Neural cell (in vitro differentiated cells): ENCODE measurements around the gene C1orf21. TPM values are rescaled to one million over a fixed set of nuclear protein-coding genes. Genes with fewer than 3 reads are reported as not detected.

Source experiments
- H2AFZ ChIP-seq: fragments of 200-600, 300-800 bp; sonication (generic), shearing (Covaris generic); 2 replicates; pipeline ENCODE4 v1.6.0; 2014; ENCODE audit warnings: low read depth, mild to moderate bottlenecking, antibody characterized with exemption, low read length, moderate library complexity
- H3F3A ChIP-seq: fragments of 200-600 bp; shearing (Covaris generic); 2 replicates; pipeline ENCODE4 v1.6.1; 2016; ENCODE audit warnings: mild to moderate bottlenecking, moderate library complexity, mixed read lengths, antibody characterized with exemption, low read length; ENCODE audit not compliant: insufficient read depth, poor library complexity, severe bottlenecking
- H3K27ac ChIP-seq: fragments of 200-600, 300-800 bp; sonication (generic), shearing (Covaris generic); 2 replicates; pipeline ENCODE4 v1.5.1; 2014; ENCODE audit warnings: mild to moderate bottlenecking, low read length, moderate library complexity
- H3K27me3 ChIP-seq: fragments of 300-800, 200-600 bp; sonication (generic), shearing (Covaris generic); 2 replicates; pipeline ENCODE4 v1.6.0; 2014; ENCODE audit warnings: mild to moderate bottlenecking, low read depth, low read length, moderate library complexity; ENCODE audit not compliant: insufficient read depth
- H3K36me3 ChIP-seq: fragments of 300-800, 200-600 bp; sonication (generic), shearing (Covaris generic); 2 replicates; pipeline ENCODE4 v1.5.1; 2014; ENCODE audit warnings: mild to moderate bottlenecking, antibody characterized with exemption, low read length, moderate library complexity; ENCODE audit not compliant: insufficient read depth
- H3K4me2 ChIP-seq: fragments of 300-800, 200-600 bp; sonication (generic), shearing (Covaris generic); 2 replicates; pipeline ENCODE4 v1.6.0; 2014; ENCODE audit warnings: mild to moderate bottlenecking, low read length
- H3K4me3 ChIP-seq: fragments of 300-800, 200-600 bp; sonication (generic), shearing (Covaris generic); 2 replicates; pipeline ENCODE4 v1.5.1; 2014; ENCODE audit warnings: mild to moderate bottlenecking, low read length, moderate library complexity
- H3K79me2 ChIP-seq: fragments of 200-600 bp; shearing (Covaris generic); replicated peaks from 2 replicates; pipeline ENCODE4 v1.6.0; 2014; ENCODE audit warnings: mild to moderate bottlenecking, low read length, moderate library complexity; ENCODE audit not compliant: insufficient read depth
- H3K9ac ChIP-seq: fragments of 300-800, 200-600 bp; sonication (generic), shearing (Covaris generic); 2 replicates; pipeline ENCODE4 v1.6.1; 2016; ENCODE audit warnings: mild to moderate bottlenecking, low read length, mixed read lengths
- H3K9me2 ChIP-seq: fragments of 200-600 bp; shearing (Covaris generic); 2 replicates; pipeline ENCODE4 v1.6.1; 2016; ENCODE audit warnings: mild to moderate bottlenecking, low read length, mixed read lengths; ENCODE audit not compliant: insufficient read depth
- H3K9me3 ChIP-seq: fragments of 200-600, 300-800 bp; sonication (generic), shearing (Covaris generic); 2 replicates; pipeline ENCODE4 v1.6.1; 2016; ENCODE audit warnings: mild to moderate bottlenecking, mixed run types, low read length, moderate library complexity, mixed read lengths
- H4K20me1 ChIP-seq: fragments of 200-600 bp; shearing (Covaris generic); 2 replicates; pipeline ENCODE4 v1.6.1; 2016; ENCODE audit warnings: mild to moderate bottlenecking, mixed run types; ENCODE audit not compliant: insufficient read depth
- EP300 ChIP-seq: fragments of 450-650 bp; conservative IDR thresholded peaks from 2 replicates; pipeline ENCODE4 v1.6.1; 2014; ENCODE audit warnings: antibody characterized with exemption, mild to moderate bottlenecking, moderate library complexity; ENCODE audit not compliant: poor library complexity, severe bottlenecking
- EZH2 ChIP-seq: fragments of 200-600, 300-800 bp; shearing (Covaris generic), sonication (generic); IDR thresholded peaks from 2 replicates; pipeline ENCODE4 v1.6.1; 2014; ENCODE audit warnings: antibody characterized with exemption, low read length, borderline replicate concordance, mild to moderate bottlenecking; ENCODE audit not compliant: insufficient read depth, poor library complexity, severe bottlenecking
- MXI1 ChIP-seq: fragments of 450-650 bp; conservative IDR thresholded peaks from 2 replicates; pipeline ENCODE4 v1.6.1; 2014; ENCODE audit warnings: antibody characterized with exemption, mild to moderate bottlenecking; ENCODE audit not compliant: poor library complexity, severe bottlenecking
- POLR2AphosphoS5 ChIP-seq: IDR thresholded peaks from 2 replicates; pipeline ENCODE4 v1.6.1; 2012
- RAD21 ChIP-seq: fragments of 450-650 bp; conservative IDR thresholded peaks from 2 replicates; pipeline ENCODE4 v1.6.1; 2014; ENCODE audit warnings: antibody characterized with exemption, mild to moderate bottlenecking, moderate library complexity
- SMC3 ChIP-seq: fragments of 450-650 bp; conservative IDR thresholded peaks from 2 replicates; pipeline ENCODE4 v1.6.1; 2014; ENCODE audit warnings: antibody characterized with exemption, mild to moderate bottlenecking, moderate library complexity; ENCODE audit not compliant: poor library complexity
- TAF1 ChIP-seq: IDR thresholded peaks from 2 replicates; pipeline ENCODE4 v1.6.1; 2012; ENCODE audit warnings: low read depth
- polyA plus RNA-seq: library from polyadenylated mRNA; depleted of rRNA; stranded (reverse); fragments of >200 nt; gene quantifications from 2 replicates; pipeline ENCODE4 v1.2.3, GENCODE V29; 2014
- TF ChIP-seq, protein P1 (sequence below): fragments of 450-650 bp; IDR thresholded peaks from 2 replicates; pipeline ENCODE4 v1.5.1; 2014; ENCODE audit warnings: antibody characterized with exemption, mild to moderate bottlenecking, moderate library complexity; ENCODE audit not compliant: poor library complexity, severe bottlenecking
- TF ChIP-seq, protein P2 (sequence below): IDR thresholded peaks from 2 replicates; pipeline ENCODE4 v1.6.1; 2012; ENCODE audit warnings: borderline replicate concordance

The C1orf21 gene
- polyA plus RNA-seq, 1 donor from 2014 or later: 21.1 TPM

DNA sequence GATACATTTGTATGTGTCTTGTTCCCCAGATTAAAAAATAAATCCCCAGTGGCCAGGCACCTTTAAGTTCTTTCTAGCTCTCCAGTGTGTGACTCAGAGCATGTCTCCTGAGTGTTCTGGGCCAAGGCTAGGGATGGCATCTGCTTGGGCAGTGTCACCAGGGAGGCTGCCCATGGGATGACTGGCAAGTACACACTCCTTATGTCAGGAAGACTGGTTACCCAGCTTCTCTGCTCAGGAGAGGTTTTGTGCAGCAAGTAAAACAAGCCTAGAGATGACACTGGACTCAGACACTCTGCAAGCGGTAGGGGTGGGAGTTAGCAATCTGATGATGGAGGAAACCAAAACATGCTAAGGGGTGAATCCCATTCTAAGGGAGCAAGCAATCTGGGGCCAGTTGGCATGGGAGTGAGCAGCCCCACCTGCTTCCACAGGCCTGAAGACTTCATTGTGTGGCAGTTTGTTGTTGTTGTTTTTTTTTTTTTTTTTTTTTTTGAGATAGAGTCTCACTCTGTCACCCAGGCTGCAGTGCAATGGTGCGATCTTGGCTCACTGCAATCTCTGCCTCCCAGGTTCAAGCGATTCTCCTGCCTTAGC lies 230.7 kb downstream of the C1orf21 start:
- H3F3A ChIP-seq: no peaks in the 10 kb centered on the region
- no peaks in the 10 kb centered on the region for H3K9me3 ChIP-seq
- H3K4me3 ChIP-seq: no peak overlapping the region
- H3K4me2 ChIP-seq: no peak overlapping the region
- no peaks in the 10 kb centered on the region for H3K9me2 ChIP-seq
- H4K20me1 ChIP-seq: no peaks in the 10 kb centered on the region
- no peaks in the 10 kb centered on the region for H3K79me2 ChIP-seq
- no peaks in the 10 kb centered on the region for H3K36me3 ChIP-seq
- H3K27ac ChIP-seq: no peak overlapping the region
- no peak overlapping the region for H2AFZ ChIP-seq
- TF ChIP-seq SMC3 (no peak), EZH2 (no peak)
- H3K9ac ChIP-seq: no peak overlapping the region
- H3K27me3 ChIP-seq: no peaks in the 10 kb centered on the region

DNA sequence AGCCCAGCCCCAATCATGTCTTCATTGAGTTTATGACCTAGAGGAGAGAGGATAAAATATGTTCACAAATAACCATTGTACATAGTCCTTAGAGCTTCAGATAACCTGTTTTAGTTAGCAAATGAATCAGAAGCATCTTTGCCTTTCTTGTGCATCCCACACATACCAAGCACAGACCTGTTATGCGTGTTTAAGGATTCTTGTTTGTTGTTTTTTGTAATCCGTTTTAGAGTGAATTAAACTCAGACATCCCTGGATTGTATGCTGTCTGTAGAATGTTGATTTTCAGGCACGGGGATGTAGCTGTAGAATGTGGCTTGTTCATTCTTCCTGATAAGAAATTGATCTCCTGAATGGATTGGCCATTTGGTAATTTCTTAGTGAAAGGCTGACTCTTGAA lies 232.0 kb downstream of the C1orf21 start:
- H3K79me2 ChIP-seq: no peaks in the 10 kb centered on the region
- no peaks in the 10 kb centered on the region for H3K27me3 ChIP-seq
- TF ChIP-seq SMC3: no peak
- no peak for TF ChIP-seq RAD21
- no peak for TF ChIP-seq MXI1
- TF ChIP-seq, protein P1, sequence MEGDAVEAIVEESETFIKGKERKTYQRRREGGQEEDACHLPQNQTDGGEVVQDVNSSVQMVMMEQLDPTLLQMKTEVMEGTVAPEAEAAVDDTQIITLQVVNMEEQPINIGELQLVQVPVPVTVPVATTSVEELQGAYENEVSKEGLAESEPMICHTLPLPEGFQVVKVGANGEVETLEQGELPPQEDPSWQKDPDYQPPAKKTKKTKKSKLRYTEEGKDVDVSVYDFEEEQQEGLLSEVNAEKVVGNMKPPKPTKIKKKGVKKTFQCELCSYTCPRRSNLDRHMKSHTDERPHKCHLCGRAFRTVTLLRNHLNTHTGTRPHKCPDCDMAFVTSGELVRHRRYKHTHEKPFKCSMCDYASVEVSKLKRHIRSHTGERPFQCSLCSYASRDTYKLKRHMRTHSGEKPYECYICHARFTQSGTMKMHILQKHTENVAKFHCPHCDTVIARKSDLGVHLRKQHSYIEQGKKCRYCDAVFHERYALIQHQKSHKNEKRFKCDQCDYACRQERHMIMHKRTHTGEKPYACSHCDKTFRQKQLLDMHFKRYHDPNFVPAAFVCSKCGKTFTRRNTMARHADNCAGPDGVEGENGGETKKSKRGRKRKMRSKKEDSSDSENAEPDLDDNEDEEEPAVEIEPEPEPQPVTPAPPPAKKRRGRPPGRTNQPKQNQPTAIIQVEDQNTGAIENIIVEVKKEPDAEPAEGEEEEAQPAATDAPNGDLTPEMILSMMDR: no peak
- no peak for TF ChIP-seq POLR2AphosphoS5
- TF ChIP-seq, protein P2, sequence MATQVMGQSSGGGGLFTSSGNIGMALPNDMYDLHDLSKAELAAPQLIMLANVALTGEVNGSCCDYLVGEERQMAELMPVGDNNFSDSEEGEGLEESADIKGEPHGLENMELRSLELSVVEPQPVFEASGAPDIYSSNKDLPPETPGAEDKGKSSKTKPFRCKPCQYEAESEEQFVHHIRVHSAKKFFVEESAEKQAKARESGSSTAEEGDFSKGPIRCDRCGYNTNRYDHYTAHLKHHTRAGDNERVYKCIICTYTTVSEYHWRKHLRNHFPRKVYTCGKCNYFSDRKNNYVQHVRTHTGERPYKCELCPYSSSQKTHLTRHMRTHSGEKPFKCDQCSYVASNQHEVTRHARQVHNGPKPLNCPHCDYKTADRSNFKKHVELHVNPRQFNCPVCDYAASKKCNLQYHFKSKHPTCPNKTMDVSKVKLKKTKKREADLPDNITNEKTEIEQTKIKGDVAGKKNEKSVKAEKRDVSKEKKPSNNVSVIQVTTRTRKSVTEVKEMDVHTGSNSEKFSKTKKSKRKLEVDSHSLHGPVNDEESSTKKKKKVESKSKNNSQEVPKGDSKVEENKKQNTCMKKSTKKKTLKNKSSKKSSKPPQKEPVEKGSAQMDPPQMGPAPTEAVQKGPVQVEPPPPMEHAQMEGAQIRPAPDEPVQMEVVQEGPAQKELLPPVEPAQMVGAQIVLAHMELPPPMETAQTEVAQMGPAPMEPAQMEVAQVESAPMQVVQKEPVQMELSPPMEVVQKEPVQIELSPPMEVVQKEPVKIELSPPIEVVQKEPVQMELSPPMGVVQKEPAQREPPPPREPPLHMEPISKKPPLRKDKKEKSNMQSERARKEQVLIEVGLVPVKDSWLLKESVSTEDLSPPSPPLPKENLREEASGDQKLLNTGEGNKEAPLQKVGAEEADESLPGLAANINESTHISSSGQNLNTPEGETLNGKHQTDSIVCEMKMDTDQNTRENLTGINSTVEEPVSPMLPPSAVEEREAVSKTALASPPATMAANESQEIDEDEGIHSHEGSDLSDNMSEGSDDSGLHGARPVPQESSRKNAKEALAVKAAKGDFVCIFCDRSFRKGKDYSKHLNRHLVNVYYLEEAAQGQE: no peak
- TF ChIP-seq TAF1: no peak
- TF ChIP-seq EP300: no peak
- no peak for TF ChIP-seq EZH2
- H4K20me1 ChIP-seq: no peaks in the 10 kb centered on the region
- no peak overlapping the region for H2AFZ ChIP-seq
- no peaks in the 10 kb centered on the region for H3F3A ChIP-seq
- no peak overlapping the region for H3K9ac ChIP-seq
- no peaks in the 10 kb centered on the region for H3K9me2 ChIP-seq
- no peak overlapping the region for H3K4me3 ChIP-seq
- H3K9me3 ChIP-seq: no peaks in the 10 kb centered on the region
- no peak overlapping the region for H3K27ac ChIP-seq
- H3K36me3 ChIP-seq: no peaks in the 10 kb centered on the region
- H3K4me2 ChIP-seq: no peak overlapping the region
